ENCODE measurements around the gene ZBTB20.

DNA sequence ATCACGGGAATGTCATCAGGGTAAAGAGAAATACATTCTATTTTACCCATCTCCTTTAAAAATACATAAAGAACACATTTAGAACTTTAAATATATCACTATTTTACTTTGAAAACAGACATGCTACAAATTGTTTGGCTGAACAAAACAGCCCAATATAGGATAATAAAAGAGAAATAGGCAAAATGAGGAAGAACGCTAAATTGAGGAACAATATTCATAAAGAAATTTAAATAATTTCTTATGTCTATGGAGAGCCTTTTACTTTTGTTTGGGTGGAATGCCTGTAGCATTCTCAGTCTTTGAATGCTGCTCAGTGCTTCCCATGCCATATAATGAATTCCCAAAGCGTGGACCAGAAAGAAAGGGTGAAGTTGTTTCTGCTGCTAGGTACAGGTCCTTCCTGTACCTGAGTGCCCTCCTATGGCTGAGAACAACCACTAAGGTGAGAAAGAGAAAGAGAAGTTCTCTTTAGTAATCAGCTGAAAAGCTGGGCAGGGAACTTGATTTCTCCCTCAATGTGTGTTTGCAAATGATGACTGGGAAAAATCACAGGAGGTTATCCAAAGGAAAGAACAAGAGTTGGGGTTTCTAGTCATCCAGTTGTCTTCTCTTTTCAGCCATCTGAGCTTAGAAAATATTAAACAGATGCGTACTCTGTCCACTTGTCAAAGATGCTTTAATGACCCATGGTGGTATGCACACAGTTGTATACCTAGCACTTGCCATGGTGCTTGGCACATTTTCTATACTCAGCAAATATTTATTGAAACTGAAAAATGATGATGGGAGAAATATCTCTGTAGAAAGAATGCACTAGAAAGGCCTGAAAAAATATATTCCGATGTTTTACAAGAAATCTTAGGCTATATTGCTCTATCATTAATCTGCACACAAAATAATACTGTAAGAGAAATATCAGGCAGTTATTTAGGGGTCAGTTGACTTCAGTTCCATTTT, 448.7 kb downstream of the ZBTB20 start:
- TF ChIP-seq, protein P1, sequence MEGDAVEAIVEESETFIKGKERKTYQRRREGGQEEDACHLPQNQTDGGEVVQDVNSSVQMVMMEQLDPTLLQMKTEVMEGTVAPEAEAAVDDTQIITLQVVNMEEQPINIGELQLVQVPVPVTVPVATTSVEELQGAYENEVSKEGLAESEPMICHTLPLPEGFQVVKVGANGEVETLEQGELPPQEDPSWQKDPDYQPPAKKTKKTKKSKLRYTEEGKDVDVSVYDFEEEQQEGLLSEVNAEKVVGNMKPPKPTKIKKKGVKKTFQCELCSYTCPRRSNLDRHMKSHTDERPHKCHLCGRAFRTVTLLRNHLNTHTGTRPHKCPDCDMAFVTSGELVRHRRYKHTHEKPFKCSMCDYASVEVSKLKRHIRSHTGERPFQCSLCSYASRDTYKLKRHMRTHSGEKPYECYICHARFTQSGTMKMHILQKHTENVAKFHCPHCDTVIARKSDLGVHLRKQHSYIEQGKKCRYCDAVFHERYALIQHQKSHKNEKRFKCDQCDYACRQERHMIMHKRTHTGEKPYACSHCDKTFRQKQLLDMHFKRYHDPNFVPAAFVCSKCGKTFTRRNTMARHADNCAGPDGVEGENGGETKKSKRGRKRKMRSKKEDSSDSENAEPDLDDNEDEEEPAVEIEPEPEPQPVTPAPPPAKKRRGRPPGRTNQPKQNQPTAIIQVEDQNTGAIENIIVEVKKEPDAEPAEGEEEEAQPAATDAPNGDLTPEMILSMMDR (IDR thresholded peaks at IDR 0.05 in 8 of 11, conservative IDR thresholded peaks at IDR 0.05 in 3 of 11), result no peak
- TF ChIP-seq POLR2A (IDR thresholded peaks at IDR 0.05), result no peak

Measured in spleen (tissue), 7 donors.